M059J (cell line): ENCODE data around the gene AP2B1. TPM values are rescaled to one million over a fixed set of nuclear protein-coding genes. Genes with fewer than 3 reads are reported as not detected.
"Not testable (repeated sequence)": the region's sequence is repeated elsewhere in the genome, so short reads cannot be mapped to it uniquely, and the experiment has no call there.

Experiments used
- DNase-seq: peaks from one replicate; pipeline ENCODE4 v3.0.0-alpha.2; 2012; ENCODE audit warnings: low read depth
- total RNA-seq: library from RNA; depleted of rRNA; stranded (reverse); fragments of >200 nt; shearing (Covaris generic); gene quantifications from 2 replicates; pipeline ENCODE4 v1.2.3, GENCODE V29; 2014; rRNA removed

Gene AP2B1
- total RNA-seq, result 48.5 and 75.5 TPM in 2 replicates

DNA sequence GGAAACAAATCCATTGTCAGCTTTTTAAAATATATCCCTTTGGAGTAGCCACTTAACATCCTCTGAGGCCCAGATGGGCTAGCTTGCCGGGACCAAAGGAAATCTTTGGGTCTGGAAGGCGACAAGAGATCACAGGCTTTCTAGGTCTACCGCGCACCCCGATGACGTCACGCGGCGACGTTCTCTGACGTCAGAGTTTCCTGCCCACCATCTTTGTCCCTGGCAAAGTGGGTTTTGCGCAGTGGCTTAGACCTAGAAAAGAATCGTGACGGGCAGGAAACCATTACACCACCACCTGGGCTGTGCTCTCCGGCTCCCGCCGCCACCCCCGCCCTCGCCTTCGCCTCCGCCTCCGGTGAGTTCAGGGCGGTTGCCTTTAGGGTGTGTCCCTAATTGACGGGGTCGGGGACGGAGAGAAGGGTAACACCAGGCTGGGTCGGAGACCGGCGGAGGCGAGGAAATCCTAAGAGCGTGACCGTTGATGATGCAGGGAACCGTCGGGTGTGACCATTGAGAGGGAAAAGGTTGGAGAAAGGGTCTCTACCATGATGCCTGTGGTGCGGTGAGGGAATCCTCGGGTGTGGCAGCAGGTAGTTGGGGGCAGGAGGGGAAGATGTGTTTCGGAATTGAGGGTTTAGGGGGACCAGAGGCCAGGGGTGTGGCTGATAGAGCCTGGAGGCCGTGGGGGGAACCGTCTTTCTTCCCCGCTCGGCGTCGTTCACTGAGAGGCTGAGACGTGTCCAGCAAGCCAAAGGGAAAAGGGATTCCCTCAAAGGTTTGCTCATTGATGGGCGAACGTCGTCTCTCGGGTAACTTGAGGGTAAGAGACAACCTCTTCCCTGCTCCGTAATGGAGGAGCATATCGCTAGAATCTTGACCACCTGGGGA lies at the start of gene AP2B1:
Gene AP2B1, plus strand, starts transcription at position 249 of the 888 bp plus-strand sequence. CDS start 6,709 bp downstream, outside the sequence.
- DNase-seq, result peak; percentile 92

DNA sequence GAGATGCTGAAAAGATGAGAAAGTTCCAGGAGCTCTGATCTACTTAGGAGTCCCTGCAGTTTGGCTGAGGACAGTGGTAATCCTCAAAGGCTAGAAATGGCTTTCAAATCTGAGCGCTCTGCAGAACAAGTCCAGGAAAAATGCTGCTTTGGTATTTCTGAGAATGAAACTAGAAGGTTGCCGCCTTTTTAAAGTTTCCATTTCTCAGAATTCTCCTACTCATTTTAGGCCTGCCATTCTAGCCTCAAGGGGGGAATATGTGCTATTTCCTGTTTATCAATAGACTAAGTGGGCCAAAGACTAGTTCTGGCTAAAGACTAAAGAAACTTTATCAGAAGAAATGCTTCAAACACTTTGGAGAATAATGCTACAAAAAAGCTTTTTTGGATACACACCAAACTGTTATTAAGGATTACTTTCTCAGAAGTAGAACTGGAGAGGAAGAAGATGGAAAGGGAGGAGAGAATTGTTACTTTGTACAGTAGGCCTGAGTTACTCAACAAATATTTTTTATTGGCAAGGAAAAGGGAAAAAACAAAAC lies 49.5 kb upstream of the AP2B1 start, which contains the start of gene SLFN12L:
Gene SLFN12L, minus strand, starts transcription at position 78 of the 541 bp plus-strand sequence. CDS start 15,314 bp downstream, outside the sequence.
- DNase-seq, result no peak

DNA sequence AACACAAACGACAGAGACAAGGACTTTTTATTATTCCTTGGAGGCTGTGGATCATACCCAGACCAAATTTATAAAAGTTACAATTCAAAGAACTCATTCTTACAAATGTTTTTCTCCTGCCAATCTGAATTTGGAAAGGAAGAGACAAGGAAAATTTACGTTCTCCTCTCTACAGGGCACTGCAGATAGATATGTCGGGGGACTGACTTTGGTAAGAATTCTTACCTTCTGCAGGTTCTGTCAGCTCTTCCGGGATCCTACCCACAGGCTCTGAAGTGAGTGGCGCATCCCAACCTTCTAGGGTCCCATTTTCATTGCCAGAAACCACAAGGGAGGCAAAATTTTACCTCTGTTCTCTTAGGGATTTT lies 47.5 kb upstream of the AP2B1 start:
- no peak for DNase-seq

DNA sequence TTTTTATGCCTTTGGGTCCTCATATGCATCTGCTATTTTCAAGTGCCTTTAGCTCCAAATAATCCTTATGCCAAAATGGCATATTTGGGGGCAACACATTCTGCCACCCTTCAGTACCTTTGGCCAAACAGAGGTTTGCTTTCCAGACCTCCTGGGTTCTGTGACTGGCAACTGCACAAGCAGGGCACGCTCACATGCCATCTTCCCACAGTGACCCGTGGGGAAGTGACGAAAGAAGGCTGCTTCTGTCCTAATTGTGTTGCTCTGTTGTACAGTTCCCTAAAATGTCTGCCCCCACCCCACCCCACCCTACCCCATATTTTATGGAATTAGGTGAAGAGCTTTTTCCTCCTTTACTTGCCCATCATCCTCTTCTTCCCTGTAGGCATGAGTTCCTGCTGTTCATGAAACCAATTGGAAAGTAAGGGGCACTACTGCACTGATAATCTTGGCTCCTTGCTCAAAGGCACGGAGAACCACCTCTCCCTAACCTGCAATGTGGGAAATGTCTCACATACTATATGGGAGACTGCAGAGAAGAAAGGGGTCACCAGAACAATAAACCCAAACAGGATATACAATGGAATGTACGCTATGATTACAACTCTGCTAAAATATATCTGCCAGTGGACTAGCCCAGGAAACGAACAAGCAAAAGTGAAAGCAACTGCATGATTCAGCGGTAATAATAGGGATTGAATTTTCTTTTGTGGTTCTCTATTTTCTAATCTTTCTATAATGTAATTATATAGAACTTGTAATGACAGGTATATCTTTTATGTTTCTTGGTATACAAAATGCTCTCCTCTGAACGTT lies 46.3 kb upstream of the AP2B1 start:
- DNase-seq, result peak; percentile 67

DNA sequence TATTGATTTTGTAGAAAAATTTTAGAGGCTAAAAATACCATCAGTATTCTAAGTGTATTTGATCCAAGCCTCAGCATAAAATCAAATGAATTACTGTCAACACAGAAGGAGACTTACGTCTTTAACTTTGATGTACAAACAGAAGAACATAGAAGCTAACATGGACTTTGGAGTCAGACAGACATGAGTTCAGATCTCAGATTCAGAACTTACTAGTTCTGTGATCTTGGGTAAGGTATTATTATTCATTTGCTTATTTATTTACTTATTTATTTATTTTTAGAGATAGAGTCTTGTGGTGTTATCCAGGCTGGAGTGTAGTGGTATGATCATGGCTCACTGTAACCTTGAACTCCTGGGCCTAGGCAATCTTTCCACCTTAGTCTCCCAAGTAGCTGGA lies 45.7 kb upstream of the AP2B1 start:
- DNase-seq, result no peak

DNA sequence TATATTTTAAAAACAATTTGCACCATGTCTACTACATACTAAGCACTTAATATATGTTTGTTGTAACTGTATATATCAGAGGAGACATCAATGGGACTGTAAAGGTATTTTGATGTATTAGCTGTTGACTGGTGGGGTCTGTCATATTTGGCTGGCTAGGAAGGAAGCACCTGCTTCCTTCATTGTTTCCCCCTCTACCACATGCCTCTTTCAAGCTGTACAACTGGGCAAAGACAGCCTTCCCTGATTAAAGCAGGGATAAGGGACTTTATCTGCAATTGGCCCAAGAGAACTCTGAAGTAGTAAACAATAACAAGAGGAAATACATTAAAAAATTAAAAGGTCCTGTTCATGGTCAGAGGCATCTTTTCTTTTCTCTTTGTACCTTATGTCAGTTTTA lies 44.1 kb upstream of the AP2B1 start:
- no peak for DNase-seq

DNA sequence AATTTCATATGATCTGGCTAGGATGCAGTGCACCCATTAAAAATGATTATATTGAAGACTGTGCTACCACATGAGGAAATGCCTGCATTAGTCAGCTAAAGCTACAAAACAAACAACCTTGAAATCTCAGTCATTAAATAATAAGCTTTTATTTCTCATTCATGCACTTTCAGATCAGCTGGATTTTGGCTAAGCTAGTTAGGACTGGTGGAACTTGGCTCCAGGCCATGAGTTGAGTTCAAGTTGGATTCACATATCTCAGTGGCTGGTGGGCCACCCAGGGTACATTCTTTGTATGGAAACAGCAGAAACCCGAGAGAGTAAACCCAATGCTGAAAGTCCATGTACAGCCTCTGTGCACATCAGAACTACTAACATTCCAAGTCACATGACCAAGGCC lies 43.3 kb upstream of the AP2B1 start:
- DNase-seq, result peak; percentile 24

DNA sequence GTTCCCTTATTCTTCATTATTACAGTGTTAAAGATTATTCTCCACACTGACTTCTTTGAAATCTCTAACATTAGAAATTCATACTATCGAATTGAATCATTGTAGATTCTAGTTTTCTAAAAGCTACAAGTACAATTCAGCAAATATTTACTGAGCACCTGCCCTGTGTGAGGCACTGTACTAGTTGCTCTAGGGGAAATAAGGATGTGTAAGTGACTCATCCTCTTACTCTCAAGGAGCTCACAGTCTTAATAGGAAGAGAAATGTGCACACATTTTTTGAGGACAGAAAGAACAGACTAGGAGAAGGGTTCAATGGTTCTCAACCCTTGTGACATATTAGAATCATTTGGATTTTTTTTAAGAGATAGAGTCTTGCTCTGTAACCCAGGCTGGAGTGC lies 42.0 kb upstream of the AP2B1 start:
- DNase-seq, result no peak

DNA sequence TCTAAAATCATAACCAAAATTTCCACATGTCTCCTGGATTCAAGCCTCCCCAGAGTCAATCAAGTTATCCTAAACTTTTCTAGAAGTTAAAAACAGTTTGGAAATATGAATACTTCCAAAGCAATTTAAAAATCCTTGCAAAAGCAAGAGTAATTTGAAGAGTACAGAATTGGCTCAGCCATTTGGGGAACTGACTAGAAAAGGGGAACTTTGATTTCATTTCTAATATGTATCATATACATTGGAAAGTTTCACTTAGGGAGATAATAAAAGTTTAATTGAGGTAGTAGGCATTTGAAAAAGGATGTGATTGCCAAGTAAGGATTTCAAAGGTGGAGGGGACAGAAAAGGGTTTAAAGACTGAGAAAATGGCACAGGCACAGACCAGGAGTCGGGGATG lies 40.6 kb upstream of the AP2B1 start:
- no peak for DNase-seq

DNA sequence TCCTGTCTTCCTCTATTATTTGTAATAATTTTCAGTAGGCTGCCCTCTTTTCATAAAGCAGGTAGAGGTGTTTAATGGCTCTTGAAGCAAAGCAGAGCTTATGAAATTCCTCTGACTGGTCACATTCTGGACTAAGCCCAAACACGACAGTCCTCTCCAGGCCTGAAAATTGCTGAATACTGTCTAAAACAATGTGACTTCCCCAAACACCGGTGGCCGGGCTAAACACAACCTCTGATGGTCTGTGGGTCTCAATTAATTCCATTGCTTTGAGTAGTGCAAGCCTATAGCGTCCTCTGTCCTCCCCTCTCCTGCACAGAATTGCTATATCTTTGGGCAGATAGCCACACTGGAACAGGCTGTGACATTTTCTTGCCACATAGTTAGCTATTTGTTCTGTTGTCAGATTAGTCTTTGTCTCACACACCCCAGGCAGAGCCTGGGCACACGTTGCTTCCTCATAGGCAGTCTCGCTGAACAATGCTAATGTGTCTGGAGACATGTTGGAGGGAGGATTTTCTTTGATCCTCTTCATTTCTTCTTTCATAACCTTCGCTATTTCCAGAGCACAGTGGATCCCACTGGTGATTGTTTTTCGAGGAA lies 38.8 kb upstream of the AP2B1 start:
- no peak for DNase-seq

DNA sequence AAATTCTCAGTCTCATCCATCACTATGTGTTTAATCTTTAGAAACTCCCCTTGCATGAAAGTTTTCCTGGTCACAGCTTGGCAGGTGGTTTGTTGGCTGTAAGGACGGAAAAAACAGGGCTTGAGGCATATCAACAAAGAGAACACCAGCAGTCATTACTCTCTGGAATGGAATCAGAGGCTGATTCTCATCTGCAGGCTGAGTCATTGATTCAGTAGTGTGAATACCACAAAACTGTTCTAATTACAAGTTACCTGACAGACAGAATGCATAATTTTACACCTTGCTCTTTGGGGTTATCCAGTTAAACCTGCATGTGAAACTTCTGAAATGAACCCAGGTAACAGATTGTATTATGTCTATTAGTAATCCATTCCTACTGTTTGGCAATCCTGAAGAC lies 38.1 kb upstream of the AP2B1 start:
- no peak for DNase-seq

DNA sequence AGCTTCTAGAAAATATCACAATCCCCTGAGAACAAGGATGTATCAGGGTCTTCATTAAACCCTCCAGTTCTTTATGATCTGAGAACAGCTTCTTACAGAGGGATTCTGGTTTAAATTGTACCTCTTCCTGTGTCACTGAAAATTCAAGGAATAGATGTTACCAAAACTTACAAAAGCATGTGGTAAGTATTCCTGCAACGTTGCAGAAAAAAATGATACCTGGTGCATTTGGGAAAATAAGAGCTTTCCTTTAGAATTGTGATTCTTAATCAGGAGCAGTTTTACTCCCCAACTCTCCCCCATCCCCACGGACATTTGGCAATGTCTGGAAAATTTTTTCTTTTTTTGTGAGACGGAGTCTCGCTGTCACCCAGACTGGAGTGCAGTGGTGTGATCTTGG lies 33.8 kb upstream of the AP2B1 start:
- no peak for DNase-seq

DNA sequence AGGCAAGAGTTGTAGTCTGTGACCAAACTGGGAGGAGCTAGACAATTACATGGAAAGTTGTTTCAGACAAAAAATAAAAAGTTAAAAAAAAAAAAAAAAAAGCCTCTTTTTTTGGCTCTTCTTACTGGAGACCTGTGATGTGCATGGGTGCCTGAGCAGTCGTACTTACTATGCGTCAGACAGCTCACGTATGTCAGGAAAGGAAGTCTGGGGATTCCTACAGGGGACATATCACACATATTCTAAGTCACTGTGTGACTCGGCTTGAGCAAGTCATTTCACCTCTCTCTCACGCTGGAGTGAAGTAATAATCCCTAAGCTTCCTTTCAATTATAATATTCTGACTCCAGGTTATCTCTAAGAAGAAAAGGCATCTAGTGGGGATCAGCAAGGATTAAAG lies 32.5 kb upstream of the AP2B1 start:
- DNase-seq, result no peak

DNA sequence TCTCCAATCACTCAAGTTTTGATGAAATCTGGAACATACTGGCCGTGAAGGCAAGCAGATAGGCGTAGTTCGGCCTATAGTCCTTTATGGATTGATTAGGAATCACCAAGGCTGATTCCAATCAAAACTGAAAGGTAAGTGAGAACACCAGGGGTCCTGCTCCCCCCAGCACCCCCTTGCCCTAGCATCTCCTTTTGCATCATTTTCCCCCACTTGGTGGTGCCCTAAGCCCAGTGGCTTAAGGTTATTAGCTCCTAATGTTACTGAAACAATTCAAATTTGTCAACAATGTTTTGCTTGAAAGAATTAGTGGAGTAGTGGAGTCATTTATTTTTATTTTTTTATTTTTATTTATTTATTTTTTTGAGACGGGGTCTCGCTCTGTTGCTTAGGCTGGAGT lies 31.4 kb upstream of the AP2B1 start:
- no peak for DNase-seq

DNA sequence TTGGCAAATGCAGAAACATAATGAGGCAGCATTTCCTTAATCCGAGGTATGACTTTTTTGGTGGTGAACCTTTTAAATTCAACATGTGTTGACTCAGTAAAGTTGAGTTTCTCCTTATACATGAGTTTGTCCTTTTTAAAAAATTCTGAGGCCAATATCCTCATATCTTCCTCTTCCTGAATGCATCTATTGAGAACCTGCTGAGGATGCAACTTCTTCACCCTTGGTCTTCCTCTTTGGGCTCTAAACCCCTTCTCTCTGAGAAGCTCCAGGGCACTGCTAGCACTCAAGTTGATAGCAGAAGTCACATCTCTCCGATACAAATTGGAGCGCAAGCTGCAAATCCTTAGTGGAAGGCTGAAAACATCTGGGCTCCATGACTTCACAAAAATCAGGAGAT lies 29.8 kb upstream of the AP2B1 start:
- no peak for DNase-seq

DNA sequence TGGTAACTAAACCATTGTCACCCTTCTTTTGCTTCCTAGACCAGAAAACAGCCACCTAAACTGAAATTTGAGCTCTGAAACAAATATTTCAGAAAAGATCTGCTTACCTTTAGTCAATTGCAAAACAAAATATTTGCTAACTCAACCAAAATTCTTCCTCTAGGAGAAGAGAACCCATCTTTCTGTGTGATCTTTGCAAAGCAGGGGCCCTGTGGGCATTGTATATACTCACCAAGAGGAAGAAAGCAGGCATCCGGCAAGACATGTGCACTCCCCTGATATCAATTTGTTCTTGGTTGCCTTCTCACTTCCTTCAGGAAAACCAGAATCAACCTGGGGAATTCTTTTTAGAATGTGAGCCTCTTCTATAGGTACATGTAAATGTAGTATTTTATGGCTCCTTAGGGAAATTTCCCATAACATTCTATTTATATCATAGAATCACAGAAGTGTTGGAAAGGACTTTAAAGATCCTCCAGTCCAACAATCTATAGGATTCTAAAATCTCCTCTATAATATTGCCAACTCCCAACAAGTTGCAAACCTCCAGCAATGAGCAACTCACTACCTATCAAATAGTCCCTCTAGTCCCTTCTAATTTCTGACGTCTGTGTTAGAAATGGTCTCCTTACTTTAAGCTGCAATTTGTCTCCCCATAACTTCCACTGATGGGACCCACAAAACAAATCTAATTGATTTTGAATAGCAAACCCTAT lies 27.5 kb upstream of the AP2B1 start:
- no peak for DNase-seq

DNA sequence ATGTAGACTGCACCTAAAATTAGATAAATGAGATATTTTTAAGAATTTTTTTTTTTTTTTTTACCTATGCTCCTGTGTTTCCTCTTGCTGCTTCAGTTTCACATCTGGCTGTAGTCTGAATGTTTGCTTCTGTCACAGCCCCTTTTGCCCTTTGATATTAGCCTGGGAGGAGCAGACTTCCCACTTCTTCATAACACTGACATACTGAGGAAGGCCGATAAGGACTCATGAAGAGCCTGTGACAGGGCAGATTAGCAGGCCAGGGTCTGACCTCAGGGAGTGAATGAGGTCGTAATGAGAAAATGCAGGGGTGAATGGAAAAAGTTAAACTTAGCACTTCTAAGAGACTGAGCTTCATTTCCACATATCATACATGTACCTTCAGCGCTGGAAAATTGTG lies 26.4 kb upstream of the AP2B1 start, which contains the start of gene SLFN14:
Gene SLFN14, minus strand, starts transcription at position 117 of the 400 bp plus-strand sequence. CDS start 2,757 bp downstream, outside the sequence.
- no peak for DNase-seq

DNA sequence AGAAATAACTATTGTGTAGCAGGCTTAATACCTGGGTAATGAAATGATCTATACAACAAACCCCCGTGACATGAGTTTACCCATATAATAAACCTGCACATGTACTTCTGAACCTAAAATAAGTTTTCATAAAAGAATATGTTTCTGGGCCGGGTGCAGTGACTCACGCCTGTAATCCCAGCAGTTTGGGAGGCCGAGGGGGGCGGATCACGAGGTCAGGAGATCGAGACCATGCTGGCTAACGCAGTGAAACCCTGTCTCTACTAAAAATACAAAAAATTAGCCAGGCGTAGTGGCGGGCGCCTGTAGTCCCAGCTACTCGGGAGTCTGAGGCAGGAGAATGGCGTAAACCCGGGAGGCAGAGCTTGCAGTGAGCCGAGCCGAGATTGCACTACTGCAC lies 23.9 kb upstream of the AP2B1 start:
- DNase-seq, result not testable (repeated sequence)

DNA sequence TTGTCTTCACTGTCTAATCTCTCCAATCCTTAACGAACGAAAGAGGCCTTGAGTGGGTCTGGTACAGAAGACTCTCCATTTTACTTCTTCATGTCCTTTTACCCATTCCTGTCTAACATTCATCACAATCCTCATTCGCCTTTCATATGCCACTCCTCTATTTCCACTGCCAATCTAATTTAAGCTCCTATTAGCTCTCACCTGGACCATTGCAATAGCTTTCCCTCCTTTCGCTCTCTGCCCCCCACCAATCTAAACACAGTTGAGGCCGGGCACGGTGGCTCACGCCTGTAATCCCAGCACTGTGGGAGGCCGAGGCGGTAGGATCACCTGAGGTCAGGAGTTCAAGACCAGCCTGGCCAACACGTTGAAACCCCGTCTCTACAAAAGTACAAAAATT lies 20.2 kb upstream of the AP2B1 start:
- no peak for DNase-seq

DNA sequence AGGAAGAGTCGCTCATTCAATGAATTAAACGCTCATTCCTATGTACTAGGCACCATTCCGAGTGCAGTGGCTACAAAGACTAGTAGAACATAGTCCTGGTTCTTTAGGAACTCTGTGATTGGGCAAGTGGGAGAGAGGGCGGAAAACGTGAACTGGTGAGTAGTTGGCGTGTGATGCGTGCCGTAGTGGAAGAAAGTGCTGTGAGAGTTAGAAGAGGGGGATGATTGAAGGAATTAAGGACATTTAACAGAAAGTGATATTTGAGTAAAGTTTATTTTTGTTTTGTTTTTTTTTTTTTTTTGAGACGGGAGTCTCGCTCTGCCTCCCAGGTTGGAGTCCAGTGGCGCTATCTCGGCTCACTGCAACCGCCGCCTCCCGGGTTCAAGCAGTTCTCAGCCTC lies 18.6 kb upstream of the AP2B1 start:
- peak; percentile 40 for DNase-seq

DNA sequence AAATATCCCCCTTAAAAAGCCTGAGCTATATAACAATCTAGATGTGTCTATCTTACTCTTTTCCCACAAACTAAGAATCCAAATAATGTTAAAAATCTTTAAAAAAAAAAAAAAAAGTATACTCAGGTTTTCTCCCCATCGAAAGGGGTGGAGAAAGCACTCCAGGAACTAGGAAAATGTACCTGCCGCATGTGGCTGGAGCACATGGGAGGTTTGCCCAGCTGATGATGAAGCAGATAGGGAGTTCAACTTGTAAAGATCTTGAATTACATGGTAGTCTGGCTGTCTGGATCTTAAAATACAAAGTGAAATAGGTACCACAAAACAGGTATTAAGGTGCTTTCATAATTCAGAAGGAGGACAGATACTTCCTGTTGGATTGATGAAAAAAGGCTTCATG lies 17.7 kb upstream of the AP2B1 start:
- no peak for DNase-seq
